HG03280 (cell line): Measurements from ENCODE around the gene SYNGAP1.
"Not testable (repeated sequence)": the region's sequence is repeated elsewhere in the genome, so short reads cannot be mapped to it uniquely, and the experiment has no call there.

Experiments
- ATAC-seq: cut with Tn5 transposase; IDR thresholded peaks from one replicate; pipeline ENCODE4 v1.9.1; 2021; ENCODE audit warnings: mild to moderate bottlenecking, moderate library complexity; ENCODE audit not compliant: unreplicated experiment

SYNGAP1 gene

GRCh38 chr6:33399881-33400280 is 20.0 kb upstream of the SYNGAP1 start:
- ATAC-seq = not testable (repeated sequence)

DNA sequence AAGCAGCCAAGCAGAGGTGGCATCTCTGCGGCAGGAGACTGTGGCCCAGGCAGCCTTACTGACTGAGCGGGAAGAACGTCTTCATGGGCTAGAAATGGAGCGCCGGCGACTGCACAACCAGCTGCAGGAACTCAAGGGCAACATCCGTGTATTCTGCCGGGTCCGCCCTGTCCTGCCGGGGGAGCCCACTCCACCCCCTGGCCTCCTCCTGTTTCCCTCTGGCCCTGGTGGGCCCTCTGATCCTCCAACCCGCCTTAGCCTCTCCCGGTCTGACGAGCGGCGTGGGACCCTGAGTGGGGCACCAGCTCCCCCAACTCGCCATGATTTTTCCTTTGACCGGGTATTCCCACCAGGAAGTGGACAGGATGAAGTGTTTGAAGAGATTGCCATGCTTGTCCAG is 15.0 kb upstream of the SYNGAP1 start:
- ATAC-seq = no peak

DNA sequence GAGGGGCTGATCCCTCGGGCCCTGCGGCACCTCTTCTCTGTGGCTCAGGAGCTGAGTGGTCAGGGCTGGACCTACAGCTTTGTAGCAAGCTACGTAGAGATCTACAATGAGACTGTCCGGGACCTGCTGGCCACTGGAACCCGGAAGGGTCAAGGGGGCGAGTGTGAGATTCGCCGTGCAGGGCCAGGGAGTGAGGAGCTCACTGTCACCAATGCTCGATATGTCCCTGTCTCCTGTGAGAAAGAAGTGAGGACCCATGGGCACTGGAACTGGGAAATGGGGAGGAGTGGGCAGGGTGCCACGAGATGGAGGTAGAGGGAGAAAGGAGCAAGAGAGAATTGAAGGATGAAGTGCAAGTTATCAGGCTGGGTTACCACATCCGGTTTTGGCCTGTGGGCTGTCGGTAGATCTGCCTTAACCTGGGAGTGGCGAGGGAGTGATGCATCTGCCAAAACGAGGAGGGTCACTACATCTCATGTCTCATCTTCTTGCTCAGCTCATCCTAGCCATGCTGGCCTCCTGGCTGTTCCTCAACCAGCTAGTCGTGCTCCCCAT is 14.4 kb upstream of the SYNGAP1 start:
- no peak for ATAC-seq

DNA sequence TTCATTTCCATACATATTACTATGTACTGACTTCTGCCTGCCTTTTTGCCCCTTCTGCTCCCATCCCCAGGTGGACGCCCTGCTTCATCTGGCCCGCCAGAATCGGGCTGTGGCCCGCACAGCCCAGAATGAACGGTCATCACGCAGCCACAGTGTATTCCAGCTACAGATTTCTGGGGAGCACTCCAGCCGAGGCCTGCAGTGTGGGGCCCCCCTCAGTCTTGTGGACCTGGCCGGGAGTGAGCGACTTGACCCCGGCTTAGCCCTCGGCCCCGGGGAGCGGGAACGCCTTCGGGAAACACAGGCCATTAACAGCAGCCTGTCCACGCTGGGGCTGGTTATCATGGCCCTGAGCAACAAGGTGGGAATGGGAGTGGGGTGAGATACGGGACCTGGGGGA is 13.7 kb upstream of the SYNGAP1 start:
- no peak for ATAC-seq

DNA sequence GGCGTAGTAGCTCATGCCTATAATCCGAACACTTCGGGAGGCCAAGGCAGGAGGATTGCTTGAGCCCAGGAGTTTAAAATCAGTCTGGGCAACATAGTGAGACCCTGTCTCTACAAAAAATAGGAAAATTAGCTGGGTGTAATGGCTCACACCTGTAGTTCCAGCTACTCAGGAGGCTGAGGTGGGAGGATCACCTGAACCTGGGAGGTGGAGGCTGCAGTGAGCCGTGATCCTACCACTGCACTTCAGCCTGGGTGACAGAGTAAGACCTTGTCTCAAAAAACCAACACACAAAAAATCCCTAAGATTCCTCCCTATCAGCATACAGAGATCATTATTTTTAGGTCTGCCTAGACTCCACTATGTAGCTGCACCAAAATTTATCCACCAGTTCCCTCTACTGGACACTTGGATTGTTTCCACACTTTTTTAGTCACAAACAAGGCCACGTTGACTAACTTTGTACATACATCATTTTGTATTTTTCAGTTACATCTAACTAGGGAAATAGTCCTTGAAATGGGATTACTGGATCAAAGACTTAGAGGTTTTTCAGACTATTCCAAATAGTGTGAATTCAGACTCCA is 12.6 kb upstream of the SYNGAP1 start:
- no peak for ATAC-seq

- peak; percentile 82 for ATAC-seq
Measured at GRCh38 chr6:33410050-33410710, 9.7 kb upstream of the SYNGAP1 start.

DNA sequence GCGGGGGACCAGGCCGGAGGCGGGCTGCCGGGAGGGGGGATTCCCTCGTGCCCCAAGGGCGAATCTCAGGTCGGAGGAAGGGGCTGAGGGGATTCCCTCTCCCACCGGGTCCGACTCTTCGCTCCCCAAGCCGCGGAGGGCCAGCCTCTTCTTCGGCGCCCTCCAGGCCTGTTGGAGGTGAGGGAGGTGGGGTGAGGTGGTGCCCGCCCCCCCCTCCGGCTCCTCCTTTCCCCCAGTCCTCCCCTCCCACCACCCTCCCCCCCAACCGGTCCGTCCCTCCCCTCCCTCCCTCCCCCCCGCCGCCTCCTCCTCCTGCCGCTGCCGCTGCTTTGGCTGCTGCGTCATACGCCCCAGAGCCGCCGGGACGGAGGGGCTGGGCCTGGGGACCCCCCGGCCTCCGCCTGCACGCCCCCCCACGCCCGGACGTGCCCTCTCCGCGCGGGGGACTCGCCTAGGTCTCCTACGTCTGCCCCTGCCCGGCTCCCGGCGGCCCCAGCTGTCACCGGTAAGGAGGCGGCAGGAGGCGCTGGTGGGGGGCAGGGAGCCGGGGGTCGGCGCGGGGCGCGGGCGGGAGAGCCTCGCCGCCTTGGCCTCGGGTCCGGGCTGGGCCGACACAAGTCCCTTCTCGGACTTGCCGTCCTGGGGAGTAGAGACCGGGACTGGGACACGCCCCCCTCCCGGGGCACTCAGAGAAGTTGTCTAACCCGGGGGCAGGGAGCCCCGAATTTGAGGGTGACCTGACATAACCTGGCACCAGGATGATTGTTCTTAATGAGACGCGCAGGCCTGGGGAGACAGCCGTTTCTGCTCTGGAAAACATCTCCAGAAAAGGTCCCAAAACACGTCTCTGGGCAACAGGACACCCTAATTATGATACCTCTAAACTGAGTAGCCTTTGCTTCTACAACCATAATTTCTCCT is 8.9 kb upstream of the SYNGAP1 start, which contains the start of gene PHF1:
Gene PHF1, plus strand, starts transcription at position 304 of the 921 bp plus-strand sequence. CDS start 1,250 bp downstream, outside the sequence.
- ATAC-seq = peak; percentile 29

GRCh38 chr6:33411632-33412005 is 8.2 kb upstream of the SYNGAP1 start:
- ATAC-seq = no peak

GRCh38 chr6:33412140-33413009 is 7.5 kb upstream of the SYNGAP1 start:
- ATAC-seq = no peak

GRCh38 chr6:33413241-33414120 is 6.4 kb upstream of the SYNGAP1 start:
- ATAC-seq = no peak

DNA sequence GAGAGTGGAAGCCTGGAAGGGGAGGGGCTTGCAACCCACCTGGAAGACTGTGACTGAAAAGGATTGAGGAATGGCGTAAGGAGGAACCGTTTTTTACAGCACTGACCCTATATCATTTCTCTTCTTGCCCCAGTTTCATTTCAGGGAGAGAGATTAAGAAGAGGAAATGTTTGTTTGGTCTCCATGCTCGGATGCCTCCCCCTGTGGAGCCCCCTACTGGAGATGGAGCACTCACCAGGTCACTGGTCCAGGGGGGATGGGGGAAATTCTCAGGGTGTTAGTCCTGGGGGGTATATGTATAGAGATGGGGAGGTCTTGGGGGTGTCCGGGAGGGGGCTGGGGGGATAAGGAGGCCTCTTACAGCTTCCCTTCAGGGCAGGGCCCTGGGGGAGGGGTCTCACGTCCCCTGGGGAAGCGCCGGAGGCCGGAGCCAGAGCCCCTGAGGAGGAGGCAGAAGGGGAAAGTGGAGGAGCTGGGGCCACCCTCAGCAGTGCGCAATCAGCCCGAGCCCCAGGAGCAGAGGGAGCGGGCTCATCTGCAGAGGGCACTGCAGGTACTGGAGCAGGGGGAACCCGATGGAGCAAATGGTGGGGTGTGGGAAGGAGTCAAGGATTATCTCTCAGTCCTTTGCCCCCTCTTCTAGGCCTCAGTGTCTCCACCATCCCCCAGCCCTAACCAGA is 5.1 kb upstream of the SYNGAP1 start:
- ATAC-seq = no peak

DNA sequence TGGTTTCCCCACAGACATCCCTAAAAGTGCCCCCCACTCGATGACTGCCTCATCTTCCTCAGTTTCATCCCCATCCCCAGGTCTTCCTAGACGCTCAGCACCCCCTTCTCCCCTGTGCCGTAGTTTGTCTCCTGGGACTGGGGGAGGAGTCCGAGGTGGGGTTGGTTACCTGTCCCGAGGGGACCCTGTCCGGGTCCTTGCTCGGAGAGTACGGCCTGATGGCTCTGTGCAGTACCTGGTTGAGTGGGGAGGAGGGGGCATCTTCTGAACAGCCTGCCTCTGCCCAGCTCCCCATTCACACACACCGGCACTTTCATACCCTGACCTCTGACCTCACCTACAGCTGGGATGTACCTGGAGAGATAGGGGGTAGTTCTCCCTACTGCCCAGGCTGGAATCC is 4.0 kb upstream of the SYNGAP1 start:
- ATAC-seq = no peak

DNA sequence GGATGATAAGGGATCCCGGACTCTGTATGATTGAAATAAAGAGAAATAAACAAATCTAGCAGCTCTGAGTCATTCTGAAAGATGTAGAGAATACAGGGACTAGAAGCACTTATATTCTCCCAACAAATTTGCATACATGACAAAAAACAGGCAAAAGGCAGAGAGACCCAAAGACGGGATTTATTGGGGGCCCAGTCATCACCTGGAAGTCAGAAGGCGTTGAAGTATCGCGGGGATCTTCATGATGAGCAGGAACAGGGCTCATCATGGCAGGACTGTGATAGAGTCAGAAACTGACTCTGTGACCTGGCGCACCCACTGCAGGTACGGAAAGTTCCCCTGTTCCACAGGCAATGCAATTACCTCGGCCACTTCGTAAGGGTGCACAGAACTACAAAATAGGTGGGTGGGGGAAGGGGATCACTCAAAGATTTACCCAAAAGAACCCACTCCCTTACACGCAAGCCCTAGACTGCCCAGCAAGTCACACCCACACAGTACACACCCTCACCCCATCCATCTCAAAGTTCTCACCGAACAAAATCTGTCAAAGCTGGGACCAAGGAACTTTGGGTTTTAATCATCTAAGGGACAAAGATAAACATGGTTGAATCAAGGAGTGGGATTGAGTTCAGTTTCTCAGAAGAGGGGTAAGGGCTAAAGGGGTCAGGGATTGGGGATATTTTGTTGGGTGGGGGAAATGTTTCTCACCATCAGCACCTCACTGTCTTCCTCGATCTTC is 3.3 kb upstream of the SYNGAP1 start:
- no peak for ATAC-seq

- no peak for ATAC-seq
Measured at GRCh38 chr6:33417128-33417902, 2.5 kb upstream of the SYNGAP1 start.

GRCh38 chr6:33417903-33418689 is 1.8 kb upstream of the SYNGAP1 start, which contains the start of gene CUTA:
Gene CUTA (minus strand): TSS chr6:33418107. CDS start chr6:33418000, 107 bp downstream.
- peak; percentile 87 for ATAC-seq

GRCh38 chr6:33418690-33419291 is 1.1 kb upstream of the SYNGAP1 start:
- ATAC-seq = no peak
